Myocyte (in vitro differentiated cells): Measurements from ENCODE around the gene TBCD. TPM values are rescaled to one million over a fixed set of nuclear protein-coding genes. Genes with fewer than 3 reads are reported as not detected.
"Not testable (repeated sequence)": the region's sequence is repeated elsewhere in the genome, so short reads cannot be mapped to it uniquely, and the experiment has no call there.

Experiments used
- DNase-seq: peaks from one replicate; pipeline ENCODE4 v3.0.0-alpha.2; 2012; ENCODE audit warnings: low read depth
- total RNA-seq: library from RNA; depleted of rRNA; stranded (reverse); fragments of >200 nt; gene quantifications from 2 replicates; pipeline ENCODE4 v1.2.3, GENCODE V29; 2014

TBCD gene
- total RNA-seq, 1 donor from 2014 or later: 25.4 TPM

DNA sequence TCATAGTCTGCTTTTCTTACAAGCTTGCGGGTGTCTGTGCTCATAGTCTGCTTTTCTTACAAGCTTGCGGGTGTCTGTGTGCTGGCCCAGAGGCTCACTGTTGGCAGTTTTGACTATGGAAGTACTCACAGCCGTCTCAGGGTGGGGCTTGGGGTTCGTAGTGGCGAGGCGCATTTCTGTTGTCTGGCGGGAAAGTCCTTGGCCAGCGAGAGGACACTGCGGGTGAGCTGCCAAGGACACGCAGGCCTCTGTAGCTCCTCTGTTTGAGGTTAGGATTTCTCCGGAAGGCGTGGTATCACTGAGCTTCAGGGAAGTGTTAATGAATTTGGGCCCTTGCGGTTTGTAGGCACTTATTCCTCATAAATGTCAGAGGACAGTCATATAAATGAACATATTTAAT lies 13.5 kb downstream of the TBCD start:
- no peak for DNase-seq

DNA sequence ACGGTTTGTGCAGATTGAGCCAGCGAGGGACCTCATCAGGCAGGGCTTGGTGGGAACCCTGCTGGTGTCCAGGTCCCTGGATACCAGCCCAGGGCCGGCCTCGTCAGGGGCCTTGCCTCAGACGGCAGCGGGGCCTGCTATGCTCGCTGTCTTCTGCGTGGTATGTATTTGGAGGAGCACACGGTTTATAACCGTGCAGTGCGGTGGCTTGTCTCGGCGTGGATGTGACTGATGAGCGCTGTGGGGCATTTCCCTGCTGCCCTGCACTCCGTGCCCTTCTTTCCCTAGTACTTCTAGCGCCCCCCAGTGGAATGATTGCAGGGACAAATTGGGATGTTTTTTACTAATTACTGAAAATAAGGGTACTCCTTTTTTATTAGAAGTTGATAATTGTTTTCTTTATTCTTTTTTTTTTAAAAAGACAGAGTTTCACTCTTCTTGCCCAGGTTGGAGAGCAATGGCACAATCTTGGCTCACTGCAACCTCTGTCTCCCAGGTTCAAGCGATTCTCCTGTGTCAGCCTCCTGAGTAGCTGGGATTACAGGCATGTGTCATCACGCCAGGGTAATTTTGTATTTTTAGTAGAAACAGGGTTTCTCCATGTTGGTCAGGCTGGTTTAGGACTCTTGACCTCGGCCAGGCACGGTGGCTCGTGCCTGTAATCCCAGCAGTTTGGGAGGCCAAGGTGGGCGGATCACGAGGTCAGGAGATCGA lies 15.3 kb downstream of the TBCD start:
- peak; percentile 50 for DNase-seq

- no peak for DNase-seq
These were observed 17.2 kb downstream of the TBCD start for GRCh38 chr17:82769041-82769440.

GRCh38 chr17:82772026-82772425 lies 20.2 kb downstream of the TBCD start:
- no peak for DNase-seq

GRCh38 chr17:82774456-82774855 lies 22.6 kb downstream of the TBCD start:
- DNase-seq: not testable (repeated sequence)

DNA sequence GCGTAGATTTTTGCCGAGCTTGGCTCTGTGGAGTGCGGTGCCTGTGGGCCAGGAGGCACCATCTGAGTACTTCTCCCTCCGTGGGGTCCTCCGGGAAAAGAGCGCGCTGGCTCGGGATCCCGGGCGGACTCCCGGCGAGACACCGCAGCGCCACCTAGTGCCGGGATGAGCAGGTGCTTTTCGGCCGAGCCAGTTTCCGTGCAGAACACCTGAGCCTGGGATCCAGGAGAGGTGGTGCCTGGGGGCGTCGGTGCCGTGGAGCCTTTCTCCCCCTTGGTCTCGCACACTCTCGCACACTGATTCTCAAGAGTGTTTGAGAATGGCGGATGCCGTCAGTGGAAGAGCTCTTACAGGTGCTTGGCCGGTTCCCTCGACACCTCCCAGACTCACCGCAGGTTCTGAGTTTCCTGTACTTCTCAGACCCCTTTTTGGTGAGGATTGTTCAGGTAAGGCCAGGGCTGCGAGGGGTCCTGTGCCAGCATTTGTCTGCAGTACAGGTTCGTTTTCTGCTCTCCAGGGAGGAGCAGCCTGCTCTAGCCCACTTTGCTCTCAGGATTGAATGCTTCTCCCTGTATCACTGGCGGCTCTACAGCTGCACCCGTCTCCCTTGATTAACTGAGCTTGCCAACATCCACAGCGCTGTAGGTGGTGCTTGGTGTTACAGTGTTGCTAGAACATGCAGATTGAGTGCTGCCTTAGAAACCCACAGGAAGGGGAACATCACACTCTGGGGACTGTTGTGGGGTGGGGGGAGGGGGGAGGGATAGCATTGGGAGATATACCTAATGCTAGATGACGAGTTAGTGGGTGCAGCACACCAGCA lies 23.3 kb downstream of the TBCD start:
- peak; percentile 29 for DNase-seq

- DNase-seq: no peak
These were observed 24.6 kb downstream of the TBCD start for GRCh38 chr17:82776454-82776853.

- not testable (repeated sequence) for DNase-seq
These were observed 26.0 kb downstream of the TBCD start for GRCh38 chr17:82777778-82778375.

GRCh38 chr17:82779541-82779940 lies 27.7 kb downstream of the TBCD start:
- DNase-seq: no peak

- DNase-seq: peak; percentile 17
These were observed 28.3 kb downstream of the TBCD start for GRCh38 chr17:82780195-82780594.

GRCh38 chr17:82780971-82781893 lies 29.4 kb downstream of the TBCD start:
- peak; percentile 30 for DNase-seq

DNA sequence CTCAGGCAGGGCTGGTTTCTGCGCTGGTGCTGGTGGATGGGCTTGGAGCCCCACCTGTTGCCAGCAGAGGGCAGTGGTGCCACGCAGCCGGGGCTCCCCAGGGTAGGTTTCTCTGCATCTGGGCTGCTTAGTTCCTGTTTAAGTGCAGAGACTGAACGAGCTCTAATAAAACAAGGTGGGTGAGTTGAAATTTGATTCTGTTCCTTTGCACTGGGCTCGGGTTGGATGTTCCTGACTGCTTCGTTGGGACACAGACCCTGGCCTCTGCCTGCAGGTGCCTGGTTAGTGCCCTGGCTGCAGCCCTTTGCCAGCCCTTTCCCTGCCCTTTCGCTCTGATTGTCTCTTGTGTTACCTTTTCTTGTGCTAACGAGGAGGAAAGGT lies 30.0 kb downstream of the TBCD start:
- peak; percentile 82 for DNase-seq

DNA sequence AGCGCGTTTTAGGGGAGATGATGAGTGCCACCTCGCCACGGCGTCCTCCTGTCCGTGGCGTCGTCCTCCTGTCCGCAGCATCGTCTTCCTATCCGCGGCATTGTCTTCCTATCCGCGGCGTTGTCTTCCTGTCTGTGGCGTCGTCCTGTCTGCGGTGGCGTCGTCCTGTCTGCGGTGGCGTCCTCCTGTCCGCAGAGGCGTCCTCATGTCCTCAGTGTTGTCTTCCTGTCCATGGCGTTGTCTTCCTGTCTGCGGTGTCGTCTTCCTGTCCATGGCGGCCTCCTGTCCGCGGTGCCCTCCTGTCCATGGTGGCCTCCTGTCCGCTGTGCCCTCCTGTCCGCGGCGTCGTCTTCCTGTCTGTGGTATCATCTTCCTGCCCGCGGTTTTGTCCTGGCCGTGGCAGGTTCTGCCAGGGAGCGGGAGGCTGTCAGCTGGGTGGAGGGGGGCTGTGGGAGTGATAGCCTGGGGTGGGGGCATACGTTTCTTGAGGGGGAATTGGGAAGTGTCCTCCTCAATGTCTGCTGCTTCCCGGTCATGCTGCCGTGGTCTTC lies 30.9 kb downstream of the TBCD start:
- DNase-seq: no peak

DNA sequence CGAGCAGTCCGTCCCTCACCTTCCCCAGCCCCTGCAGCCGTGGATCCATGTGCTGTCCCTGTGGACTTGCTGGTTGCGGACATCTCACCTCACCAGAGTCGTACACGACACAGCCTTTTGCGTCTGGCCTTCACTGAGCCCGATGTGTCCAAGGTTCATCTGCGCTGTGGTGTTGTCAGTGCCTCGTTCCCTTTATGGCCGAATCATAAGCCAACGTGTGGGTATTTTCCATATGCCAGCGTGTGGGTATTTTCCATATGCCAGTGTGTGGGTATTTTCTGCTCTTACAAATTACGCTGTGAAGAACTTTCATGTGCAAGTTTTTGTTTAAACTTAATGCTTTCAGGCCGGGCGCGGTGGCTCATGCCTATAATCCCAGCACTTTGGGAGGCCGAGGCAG lies 31.6 kb downstream of the TBCD start:
- DNase-seq: no peak

- DNase-seq: not testable (repeated sequence)
These were observed 33.7 kb downstream of the TBCD start for GRCh38 chr17:82785581-82785980.

GRCh38 chr17:82786427-82786826 lies 34.6 kb downstream of the TBCD start:
- no peak for DNase-seq

GRCh38 chr17:82787081-82787848 lies 35.4 kb downstream of the TBCD start:
- DNase-seq: no peak

DNA sequence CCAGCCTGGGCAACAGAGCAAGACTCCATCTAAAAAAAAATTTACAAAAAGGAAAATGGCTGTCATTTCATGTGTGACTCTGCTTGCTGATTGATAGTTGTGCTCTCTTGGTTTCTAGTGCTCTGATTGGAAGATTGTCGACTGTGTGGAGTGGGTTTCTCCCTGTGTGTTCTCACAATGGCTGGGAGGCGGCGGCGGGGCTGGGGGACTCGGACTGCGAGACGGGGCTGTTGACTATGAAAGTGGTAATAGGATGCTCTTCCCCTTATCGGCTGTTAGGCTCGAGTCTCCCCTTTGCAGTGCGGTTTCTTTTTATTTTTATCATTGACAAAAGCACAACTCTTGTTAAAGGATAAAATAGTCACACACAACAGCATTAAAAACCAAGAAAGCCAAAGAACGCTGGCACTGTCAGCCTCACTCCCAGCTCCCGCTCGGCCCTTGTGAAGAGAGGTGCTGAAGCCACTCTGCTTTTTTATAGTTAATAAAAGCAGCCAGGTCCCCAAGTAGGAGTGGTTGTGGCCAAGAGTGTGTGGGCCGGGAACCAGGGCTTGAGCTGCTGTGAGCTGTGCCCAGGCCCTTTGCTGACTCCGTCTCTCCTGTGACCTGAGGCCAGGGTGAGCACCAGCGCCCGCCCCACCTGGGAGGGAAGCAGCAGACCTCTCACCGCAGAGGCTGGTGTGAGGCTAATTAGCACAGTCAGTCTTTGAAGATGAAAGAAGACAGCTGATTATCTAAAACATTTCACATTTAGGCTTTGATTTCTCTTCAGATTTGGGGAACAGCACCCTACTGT lies 36.5 kb downstream of the TBCD start:
- DNase-seq: no peak

- DNase-seq: no peak
These were observed 37.3 kb downstream of the TBCD start for GRCh38 chr17:82789051-82789592.
